ENCODE measurements around the gene PLXDC2.

DNA sequence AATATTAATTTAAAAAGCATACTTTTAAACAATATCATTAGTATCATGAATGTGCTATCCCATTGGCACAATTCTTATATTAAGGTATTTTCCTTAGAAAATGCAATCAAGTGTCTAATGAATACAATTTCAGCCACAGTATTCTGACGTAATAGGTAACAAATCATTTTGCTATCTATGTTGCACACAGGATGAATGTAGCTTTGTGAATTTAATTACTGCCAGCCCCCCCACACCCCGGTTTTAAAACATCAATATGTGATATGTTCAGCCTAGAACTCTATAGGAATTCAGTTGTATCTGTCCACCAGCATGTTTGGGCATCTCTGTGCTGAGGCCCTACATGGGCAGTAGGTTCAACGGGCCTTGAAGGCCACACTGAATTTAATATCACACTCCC is 274.6 kb downstream of the PLXDC2 start:
- TF ChIP-seq, protein P1, sequence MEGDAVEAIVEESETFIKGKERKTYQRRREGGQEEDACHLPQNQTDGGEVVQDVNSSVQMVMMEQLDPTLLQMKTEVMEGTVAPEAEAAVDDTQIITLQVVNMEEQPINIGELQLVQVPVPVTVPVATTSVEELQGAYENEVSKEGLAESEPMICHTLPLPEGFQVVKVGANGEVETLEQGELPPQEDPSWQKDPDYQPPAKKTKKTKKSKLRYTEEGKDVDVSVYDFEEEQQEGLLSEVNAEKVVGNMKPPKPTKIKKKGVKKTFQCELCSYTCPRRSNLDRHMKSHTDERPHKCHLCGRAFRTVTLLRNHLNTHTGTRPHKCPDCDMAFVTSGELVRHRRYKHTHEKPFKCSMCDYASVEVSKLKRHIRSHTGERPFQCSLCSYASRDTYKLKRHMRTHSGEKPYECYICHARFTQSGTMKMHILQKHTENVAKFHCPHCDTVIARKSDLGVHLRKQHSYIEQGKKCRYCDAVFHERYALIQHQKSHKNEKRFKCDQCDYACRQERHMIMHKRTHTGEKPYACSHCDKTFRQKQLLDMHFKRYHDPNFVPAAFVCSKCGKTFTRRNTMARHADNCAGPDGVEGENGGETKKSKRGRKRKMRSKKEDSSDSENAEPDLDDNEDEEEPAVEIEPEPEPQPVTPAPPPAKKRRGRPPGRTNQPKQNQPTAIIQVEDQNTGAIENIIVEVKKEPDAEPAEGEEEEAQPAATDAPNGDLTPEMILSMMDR (conservative IDR thresholded peaks at IDR 0.05 in 1 of 2, IDR thresholded peaks at IDR 0.05 in 1 of 2; ENCODE audit: extremely low read depth in 1 of 2, insufficient read depth in 1 of 2, low read depth in 1 of 2, low read length in 2 of 2), result no peak
- no peak for TF ChIP-seq EZH2 (IDR thresholded peaks at IDR 0.05; ENCODE audit: borderline replicate concordance, low read length)

All from mammary epithelial cell (primary cell).